Calu3 (cell line): Measurements from ENCODE around the gene OR2AT4. TPM values are rescaled to one million over a fixed set of nuclear protein-coding genes. Genes with fewer than 3 reads are reported as not detected.

Experiments
- BruUV-seq: library from RNA; stranded (reverse); fragments of 400-500 nt; replicated peaks from 2 replicates; lab custom pipeline; 2021; lab: Mats Ljungman, UMichigan
- CTCF ChIA-PET: fragments of 300-600 bp; sonication (Branson Sonifier 250); formaldehyde crosslinking; loops from one replicate; lab custom pipeline; 2022; ENCODE audit warnings: antibody characterized with exemption; lab: Charles Lee
- DNase-seq: peaks from one replicate; pipeline ENCODE4 v3.0.0; 2022
- H3K27ac Mint-ChIP-seq: one replicate; pipeline ENCODE4 v1.8.0; 2022; ENCODE audit warnings: mixed read lengths; ENCODE audit not compliant: unreplicated experiment
- H3K27me3 Mint-ChIP-seq: one replicate; pipeline ENCODE4 v1.8.0; 2022; ENCODE audit warnings: mixed read lengths; ENCODE audit not compliant: unreplicated experiment
- H3K36me3 Mint-ChIP-seq: one replicate; pipeline ENCODE4 v1.8.0; 2022; ENCODE audit warnings: mild to moderate bottlenecking, moderate library complexity, mixed read lengths; ENCODE audit not compliant: insufficient read depth, unreplicated experiment
- H3K4me1 Mint-ChIP-seq: one replicate; pipeline ENCODE4 v1.8.0; 2022; ENCODE audit warnings: mild to moderate bottlenecking, low read depth, mixed read lengths; ENCODE audit not compliant: unreplicated experiment
- H3K4me3 Mint-ChIP-seq: one replicate; pipeline ENCODE4 v1.8.0; 2022; ENCODE audit warnings: mild to moderate bottlenecking, low read depth, moderate library complexity, mixed read lengths; ENCODE audit not compliant: unreplicated experiment
- H3K9me3 Mint-ChIP-seq: one replicate; pipeline ENCODE4 v1.8.0; 2022; ENCODE audit warnings: low read depth, mixed read lengths; ENCODE audit not compliant: unreplicated experiment
- CTCF ChIP-seq: fragments of 200-600 bp; IDR thresholded peaks from one replicate; pipeline ENCODE4 v1.8.0; 2022; ENCODE audit warnings: antibody characterized with exemption; ENCODE audit not compliant: unreplicated experiment
- intact Hi-C: fragments of 100-400 bp; cut with micrococcal nuclease; formaldehyde crosslinking; loops from one replicate; pipeline ENCODE4 v1.10.0; 2022; ENCODE audit not compliant: unreplicated experiment
- total RNA-seq: library from RNA; stranded (reverse); gene quantifications from 2 replicates; pipeline ENCODE4 v1.2.3, GENCODE V29; 2022

Gene OR2AT4
- total RNA-seq, 1 experiment from 2014 or later: not detected

DNA sequence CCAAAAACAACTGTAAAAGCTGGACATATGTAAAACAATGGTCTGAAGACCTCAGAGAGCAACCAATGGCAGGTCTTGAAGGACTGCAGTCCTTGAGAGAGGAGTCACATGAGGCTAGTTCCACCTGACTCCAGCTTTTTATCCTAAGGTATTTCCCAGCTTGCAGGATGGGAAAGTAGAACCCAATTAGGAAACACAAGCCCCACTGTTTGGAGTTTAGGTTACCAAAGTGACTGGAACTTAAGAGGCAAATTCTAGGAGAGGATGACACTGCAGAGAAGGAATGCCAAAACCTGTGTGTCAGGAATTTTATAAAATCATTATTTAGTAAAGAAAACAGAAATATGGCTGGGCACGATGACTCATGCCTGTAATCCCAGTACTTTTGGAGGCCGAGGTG, 18.4 kb downstream of the OR2AT4 start:
- CTCF ChIA-PET: interaction anchor here (0.7 kb wide), 1 partner anchor 46 kb away, joined by 3 read pairs; no protein-coding TSS in a partner anchor
- H3K4me3 Mint-ChIP-seq: no peak overlapping the region
- no peak overlapping the region for H3K27ac Mint-ChIP-seq

GRCh38 chr11:75077316-75077715, 19.4 kb downstream of the OR2AT4 start:
- TF ChIP-seq CTCF: no peak
- Mint-ChIP-seq H3K4me3 (no peak overlapping the region), H3K27me3 (no peaks in the 10 kb centered on the region), H3K27ac (no peak overlapping the region), H3K4me1 (no peaks in the 10 kb centered on the region), H3K9me3 (no peaks in the 10 kb centered on the region), H3K36me3 (no peaks in the 10 kb centered on the region)
- DNase-seq: no peak
- CTCF ChIA-PET: interaction anchor here (0.7 kb wide), 1 partner anchor 45 kb away, joined by 3 read pairs; no protein-coding TSS in a partner anchor
- no TSS peak for BruUV-seq
- intact Hi-C loops: no loop called here

More for the DNA sequence above, 18.4 kb downstream of the OR2AT4 start:
- Mint-ChIP-seq H3K27me3 (no peaks in the 10 kb centered on the region), H3K36me3 (no peaks in the 10 kb centered on the region), H3K9me3 (no peaks in the 10 kb centered on the region), H3K4me1 (no peaks in the 10 kb centered on the region)
- TF ChIP-seq CTCF: no peak
- no peak for DNase-seq
- BruUV-seq: no TSS peak
- intact Hi-C loops: no loop called here

GRCh38 chr11:75076671-75077070, 20.0 kb downstream of the OR2AT4 start:
- TF ChIP-seq CTCF: no peak
- no peak overlapping the region for H3K27ac Mint-ChIP-seq
- no peak overlapping the region for H3K4me3 Mint-ChIP-seq
- H3K36me3 Mint-ChIP-seq: no peaks in the 10 kb centered on the region
- DNase-seq: no peak
- H3K27me3 Mint-ChIP-seq: no peaks in the 10 kb centered on the region
- peaks cover 3% of the 10 kb centered on the region for H3K4me1 Mint-ChIP-seq
- BruUV-seq: no TSS peak
- intact Hi-C loops: no loop called here
- H3K9me3 Mint-ChIP-seq: no peaks in the 10 kb centered on the region
- CTCF ChIA-PET: no interaction called here

DNA sequence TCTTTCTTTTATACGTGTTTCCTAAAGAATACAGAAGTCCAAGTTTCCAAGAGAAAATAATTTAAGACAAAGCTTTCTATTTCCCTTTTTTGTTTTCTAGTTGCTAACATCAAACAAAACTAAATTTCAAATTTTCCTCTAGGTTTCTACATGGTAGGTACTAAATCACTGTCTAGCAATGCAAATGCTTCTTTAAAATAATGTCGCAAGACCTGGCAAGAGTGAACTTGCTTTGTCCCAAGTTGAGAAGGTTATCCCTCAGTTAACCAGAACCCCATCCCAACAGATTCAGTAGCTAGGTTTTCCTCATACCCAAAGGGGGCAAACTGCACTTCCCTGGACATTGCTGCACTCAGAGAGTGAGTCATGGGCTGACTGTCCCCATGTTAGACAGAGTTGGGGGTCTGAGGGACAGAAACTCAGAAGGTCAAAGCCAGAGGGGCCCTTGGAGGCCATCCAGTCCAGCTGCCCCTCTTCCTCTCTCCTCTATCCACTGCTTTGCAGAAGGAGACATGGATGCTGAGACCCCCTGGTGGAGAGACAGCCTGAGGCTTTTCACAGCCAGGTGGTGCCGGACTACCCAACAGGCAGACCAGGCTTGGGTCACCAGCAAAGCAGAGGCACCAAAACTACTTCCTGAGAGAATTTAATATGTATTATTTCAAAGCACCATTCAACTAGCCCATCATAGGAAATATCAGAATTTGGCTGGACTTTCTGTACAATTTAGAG, 23.1 kb downstream of the OR2AT4 start:
- no peaks in the 10 kb centered on the region for H3K27me3 Mint-ChIP-seq
- intact Hi-C loops: no loop called here
- no peak for TF ChIP-seq CTCF

More for the DNA sequence above, 23.1 kb downstream of the OR2AT4 start:
- Mint-ChIP-seq H3K36me3 (no peaks in the 10 kb centered on the region), H3K4me3 (no peak overlapping the region), H3K9me3 (peaks cover 1% of the 10 kb centered on the region), H3K27ac (no peak overlapping the region), H3K4me1 (peaks cover 7% of the 10 kb centered on the region)
- no TSS peak for BruUV-seq
- DNase-seq: no peak
- CTCF ChIA-PET: no interaction called here
